ENCODE measurements around the gene FOXQ1.
A peak's percentile ranks its signal among the peaks of the same experiment; 100 is the strongest.

DNA sequence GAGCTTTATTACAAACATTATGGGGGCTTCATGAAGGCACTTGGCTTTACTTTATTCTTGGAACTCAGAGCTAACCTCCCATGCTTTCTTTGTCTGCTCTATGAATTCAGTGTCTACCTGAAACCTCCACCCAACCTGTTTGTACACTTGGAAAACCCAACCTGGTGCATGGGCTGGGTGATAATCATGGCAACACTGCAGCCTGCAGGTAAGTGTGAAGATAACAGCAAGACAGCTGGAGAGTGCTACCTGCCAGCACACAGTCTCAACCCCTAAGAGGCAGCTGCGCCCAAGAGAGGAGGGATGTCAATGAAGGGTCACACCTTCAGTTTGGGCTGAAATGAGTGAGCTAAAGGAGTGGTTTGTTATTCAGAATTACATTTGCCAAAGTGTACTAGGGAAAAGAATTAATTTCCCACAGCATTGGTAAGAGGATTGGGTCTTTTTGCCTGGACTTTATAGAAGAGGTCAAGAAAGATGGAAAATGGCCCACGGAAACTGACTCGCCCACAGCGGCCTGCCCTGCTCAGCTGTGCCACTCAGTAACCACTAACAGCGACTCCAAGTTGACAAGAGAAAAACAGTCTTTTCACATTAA lies 24.4 kb downstream of the FOXQ1 start:
- TF ChIP-seq CTCF (IDR thresholded peaks at IDR 0.05) (peak in 3 of 4 experiments; percentile 46 to 78 (median 77)), POLR2A (IDR thresholded peaks at IDR 0.05) (no peak), POLR2AphosphoS5 (IDR thresholded peaks at IDR 0.05) (peak; percentile 62)

Measured in prostate gland (tissue), 2 donors.